GM19240 (cell line): ENCODE measurements around the gene CLDN15.
"Not testable (repeated sequence)": the region's sequence is repeated elsewhere in the genome, so short reads cannot be mapped to it uniquely, and the experiment has no call there.

Experiments
- DNase-seq: peaks from one replicate; pipeline ENCODE4 v3.0.0; 2011; ENCODE audit warnings: low spot score; ENCODE audit not compliant: insufficient read length

The CLDN15 gene

GRCh38 chr7:101200504-101200861, 37.1 kb downstream of the CLDN15 start:
- DNase-seq: no peak

- not testable (repeated sequence) for DNase-seq
These were observed 38.1 kb downstream of the CLDN15 start for GRCh38 chr7:101199522-101199921.

- DNase-seq: no peak
These were observed 39.1 kb downstream of the CLDN15 start for GRCh38 chr7:101198476-101198875.

GRCh38 chr7:101197991-101198390, 39.6 kb downstream of the CLDN15 start:
- DNase-seq: no peak

- no peak for DNase-seq
These were observed 41.7 kb downstream of the CLDN15 start for GRCh38 chr7:101195884-101196283.

- DNase-seq: no peak
These were observed 48.5 kb downstream of the CLDN15 start for GRCh38 chr7:101189109-101189508.

GRCh38 chr7:101186844-101187428, 50.7 kb downstream of the CLDN15 start:
- DNase-seq: no peak

- no peak for DNase-seq
These were observed 51.4 kb downstream of the CLDN15 start for GRCh38 chr7:101186194-101186593.

- DNase-seq: no peak
These were observed 52.3 kb downstream of the CLDN15 start for GRCh38 chr7:101185258-101185839.
